ENCODE measurements around the gene PGBD5. TPM values are rescaled to one million over a fixed set of nuclear protein-coding genes. Genes with fewer than 3 reads are reported as not detected.

PGBD5 gene
- total RNA-seq, 1 donor from 2014 or later, result 16.2 TPM

DNA sequence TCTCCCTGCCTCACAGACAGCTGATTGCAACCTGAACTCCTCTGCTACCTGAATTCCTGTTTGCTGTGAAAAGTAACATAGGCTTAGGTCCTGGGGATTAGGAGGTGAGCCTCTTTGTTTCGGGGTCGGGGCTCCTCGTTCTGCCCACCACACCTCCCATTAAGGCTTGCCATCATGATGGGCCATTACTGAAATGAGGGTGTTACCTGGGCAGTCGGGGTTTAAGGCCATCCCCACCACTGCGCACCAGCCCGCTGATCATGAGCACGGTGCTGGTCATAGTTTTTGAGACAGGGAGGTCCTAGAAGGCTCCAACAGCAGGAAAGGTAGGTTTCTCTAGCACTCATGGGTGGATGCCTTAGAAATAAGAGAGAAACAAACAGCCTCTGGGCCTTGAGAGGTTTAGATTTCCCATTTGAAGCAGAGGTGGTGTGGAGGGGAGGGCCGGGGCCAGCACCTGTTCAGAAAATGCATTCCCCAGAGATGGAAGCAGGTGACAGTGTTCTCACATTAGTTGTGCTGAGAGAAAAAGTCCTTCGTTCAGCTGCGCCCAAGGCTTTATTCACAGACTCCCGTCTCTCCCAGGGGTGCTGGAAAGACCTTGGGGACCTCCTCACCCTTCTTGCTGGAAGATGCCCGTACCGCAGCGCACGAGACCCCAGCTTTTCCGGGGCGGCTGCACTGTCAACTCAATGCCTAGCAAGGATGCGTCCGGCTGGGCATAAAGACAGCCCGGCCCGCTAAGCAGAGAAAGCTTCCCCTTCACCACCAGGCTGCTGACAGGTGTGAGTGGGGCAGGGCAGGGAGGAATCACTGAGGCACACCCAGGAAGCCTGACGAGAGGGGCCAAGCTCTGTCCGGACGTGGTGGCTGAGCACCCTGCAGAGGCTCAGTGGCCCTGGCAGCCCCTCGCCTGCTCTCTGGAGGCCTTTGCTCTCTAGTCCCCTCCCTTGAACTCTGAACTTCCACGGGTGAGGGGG, 125.5 kb downstream of the PGBD5 start:
- H3K4me1 Mint-ChIP-seq (ENCODE audit: low read depth), result peaks cover 18% of the 10 kb centered on the region
- TF ChIP-seq, protein P1, sequence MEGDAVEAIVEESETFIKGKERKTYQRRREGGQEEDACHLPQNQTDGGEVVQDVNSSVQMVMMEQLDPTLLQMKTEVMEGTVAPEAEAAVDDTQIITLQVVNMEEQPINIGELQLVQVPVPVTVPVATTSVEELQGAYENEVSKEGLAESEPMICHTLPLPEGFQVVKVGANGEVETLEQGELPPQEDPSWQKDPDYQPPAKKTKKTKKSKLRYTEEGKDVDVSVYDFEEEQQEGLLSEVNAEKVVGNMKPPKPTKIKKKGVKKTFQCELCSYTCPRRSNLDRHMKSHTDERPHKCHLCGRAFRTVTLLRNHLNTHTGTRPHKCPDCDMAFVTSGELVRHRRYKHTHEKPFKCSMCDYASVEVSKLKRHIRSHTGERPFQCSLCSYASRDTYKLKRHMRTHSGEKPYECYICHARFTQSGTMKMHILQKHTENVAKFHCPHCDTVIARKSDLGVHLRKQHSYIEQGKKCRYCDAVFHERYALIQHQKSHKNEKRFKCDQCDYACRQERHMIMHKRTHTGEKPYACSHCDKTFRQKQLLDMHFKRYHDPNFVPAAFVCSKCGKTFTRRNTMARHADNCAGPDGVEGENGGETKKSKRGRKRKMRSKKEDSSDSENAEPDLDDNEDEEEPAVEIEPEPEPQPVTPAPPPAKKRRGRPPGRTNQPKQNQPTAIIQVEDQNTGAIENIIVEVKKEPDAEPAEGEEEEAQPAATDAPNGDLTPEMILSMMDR (IDR thresholded peaks at IDR 0.05; ENCODE audit: unreplicated experiment), result no peak
- H3K4me3 Mint-ChIP-seq (ENCODE audit: low read depth), result no peak overlapping the region
- H3K27ac Mint-ChIP-seq, result peak overlapping the region; percentile 74
- H3K27me3 Mint-ChIP-seq, result peaks cover 8% of the 10 kb centered on the region
- no peaks in the 10 kb centered on the region for H3K36me3 Mint-ChIP-seq (ENCODE audit: insufficient read depth)
- DNase-seq (ENCODE audit: low spot score, unreplicated experiment), result no peak
- peaks cover 4% of the 10 kb centered on the region for H3K9me3 Mint-ChIP-seq (ENCODE audit: low read depth)

DNA sequence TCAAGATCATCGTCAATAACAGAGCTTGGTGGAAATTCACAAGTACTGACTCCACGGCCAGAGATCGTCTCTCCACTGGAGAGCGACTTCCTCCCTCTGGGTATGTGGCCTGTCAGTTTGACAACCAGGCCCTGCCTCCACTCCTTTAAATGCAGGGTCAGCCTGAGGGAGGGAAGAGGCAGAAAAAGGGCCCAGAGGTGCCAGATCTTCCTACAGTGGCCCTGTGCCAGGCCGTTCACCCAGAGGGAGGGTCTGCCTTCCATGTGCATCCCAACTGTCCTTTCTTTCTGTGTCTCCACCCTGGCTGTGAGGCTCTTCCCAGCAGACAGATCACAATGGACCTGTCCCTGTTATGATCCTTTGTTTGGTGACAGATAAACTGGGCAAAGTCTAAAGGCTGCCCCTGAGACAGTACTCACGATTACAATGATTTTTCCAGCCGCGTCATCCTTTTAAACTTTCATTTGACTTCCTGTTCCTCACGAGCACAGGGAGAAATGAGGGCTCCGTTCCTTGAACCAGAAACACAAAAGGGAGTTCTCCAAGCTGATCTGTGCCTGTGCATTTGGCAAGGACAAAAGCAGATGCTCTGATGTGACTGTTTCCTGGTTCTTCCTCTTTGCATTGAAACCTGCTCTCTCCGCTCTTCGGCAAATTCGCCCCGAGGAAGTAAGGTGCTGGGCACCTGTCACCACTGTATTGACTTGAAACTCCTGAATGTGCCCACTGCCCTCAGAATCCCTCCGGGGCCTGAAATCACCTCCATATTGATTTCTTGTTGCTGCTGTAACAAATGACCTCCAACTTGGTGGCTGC, 126.7 kb downstream of the PGBD5 start:
- H3K4me3 Mint-ChIP-seq (ENCODE audit: low read depth), result peak overlapping the region; percentile 19

DNA sequence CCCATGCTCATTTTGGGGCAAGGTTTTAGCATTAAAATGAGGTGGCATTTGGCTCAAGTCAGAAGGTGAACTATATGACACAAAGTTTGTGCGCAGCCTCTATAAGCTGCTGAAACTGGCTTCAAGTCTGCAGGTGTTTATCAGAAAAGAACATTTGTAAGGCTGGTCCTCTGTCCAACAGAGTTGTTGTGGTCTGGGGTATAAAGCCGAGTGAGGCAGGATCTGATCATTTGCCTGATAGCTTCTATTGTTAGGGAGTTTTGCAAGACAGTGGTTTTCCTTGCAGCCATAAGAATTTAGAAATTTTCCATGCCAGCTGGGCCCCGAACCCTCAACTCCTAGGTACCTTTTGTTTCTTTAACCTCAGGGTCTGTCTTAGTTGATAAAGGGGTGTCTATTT, 130.8 kb downstream of the PGBD5 start:
- DNase-seq (ENCODE audit: low spot score, unreplicated experiment), result no peak
- Mint-ChIP-seq H3K9me3 (ENCODE audit: low read depth) (peaks cover 4% of the 10 kb centered on the region), H3K36me3 (ENCODE audit: insufficient read depth) (no peaks in the 10 kb centered on the region), H3K4me1 (ENCODE audit: low read depth) (peaks cover 12% of the 10 kb centered on the region), H3K27me3 (peaks cover 32% of the 10 kb centered on the region), H3K27ac (no peak overlapping the region), H3K4me3 (ENCODE audit: low read depth) (no peak overlapping the region)
- TF ChIP-seq, protein P1 (IDR thresholded peaks at IDR 0.05; ENCODE audit: unreplicated experiment), result no peak

More for the DNA sequence above, 126.7 kb downstream of the PGBD5 start:
- Mint-ChIP-seq H3K27me3 (peaks cover 10% of the 10 kb centered on the region), H3K36me3 (ENCODE audit: insufficient read depth) (no peaks in the 10 kb centered on the region), H3K27ac (peak overlapping the region; percentile 88), H3K4me1 (ENCODE audit: low read depth) (peaks cover 18% of the 10 kb centered on the region), H3K9me3 (ENCODE audit: low read depth) (peaks cover 4% of the 10 kb centered on the region)
- TF ChIP-seq, protein P1 (IDR thresholded peaks at IDR 0.05; ENCODE audit: unreplicated experiment), result no peak
- DNase-seq (ENCODE audit: low spot score, unreplicated experiment), result no peak

DNA sequence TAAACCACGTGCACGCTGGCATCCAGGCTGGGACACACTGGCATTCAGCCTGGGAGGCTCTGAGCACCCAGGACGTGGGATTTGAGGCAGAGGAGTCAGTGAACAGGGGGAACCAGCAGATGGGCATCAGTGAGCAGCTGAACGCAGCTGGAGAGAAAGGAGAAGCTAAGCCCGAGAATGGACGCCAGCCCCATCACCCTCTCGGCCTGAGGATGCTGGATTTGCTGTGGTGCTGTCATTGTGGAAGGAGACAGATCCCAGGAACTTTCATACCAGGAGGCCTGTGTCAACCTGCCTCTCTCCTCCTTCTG, 132.8 kb downstream of the PGBD5 start:
- no peaks in the 10 kb centered on the region for H3K36me3 Mint-ChIP-seq (ENCODE audit: insufficient read depth)
- peaks cover 4% of the 10 kb centered on the region for H3K9me3 Mint-ChIP-seq (ENCODE audit: low read depth)
- H3K4me1 Mint-ChIP-seq (ENCODE audit: low read depth), result no peaks in the 10 kb centered on the region
- TF ChIP-seq, protein P1 (IDR thresholded peaks at IDR 0.05; ENCODE audit: unreplicated experiment), result no peak
- no peak overlapping the region for H3K27ac Mint-ChIP-seq
- H3K27me3 Mint-ChIP-seq, result peaks cover 32% of the 10 kb centered on the region
- no peak overlapping the region for H3K4me3 Mint-ChIP-seq (ENCODE audit: low read depth)
- no peak for DNase-seq (ENCODE audit: low spot score, unreplicated experiment)

DNA sequence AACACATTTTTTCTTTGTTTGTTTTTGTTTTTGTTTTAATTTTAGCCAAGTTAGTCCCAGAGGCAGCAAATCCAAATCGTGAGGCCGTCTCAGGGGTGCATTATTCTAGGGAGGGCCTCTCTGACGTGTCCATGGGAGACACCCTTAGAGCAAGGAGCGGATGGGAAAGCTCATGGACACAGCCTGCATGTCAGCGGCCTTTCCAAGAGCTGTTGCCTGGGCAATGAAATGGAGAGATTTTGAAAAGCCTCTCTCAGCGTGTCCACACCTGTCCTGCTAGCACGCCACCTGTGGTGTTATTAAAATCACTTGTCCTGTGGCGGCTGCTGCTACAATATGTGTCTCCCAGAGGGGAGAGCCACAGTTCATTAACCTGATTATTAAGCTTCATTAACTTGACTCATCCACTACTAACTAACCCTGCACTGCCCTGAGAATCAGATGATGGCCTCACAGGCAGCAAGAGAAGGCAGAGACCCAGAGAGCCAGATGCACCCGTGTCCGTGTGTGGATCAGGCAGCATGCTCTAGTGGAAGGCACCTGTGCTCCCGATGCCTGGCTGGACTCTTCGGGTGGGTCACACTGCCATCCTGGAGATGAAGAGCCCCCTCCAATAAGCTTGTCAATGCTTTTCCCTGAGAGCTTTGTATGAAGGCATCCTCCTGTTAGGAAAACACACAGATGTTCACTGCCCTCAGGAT, 133.3 kb downstream of the PGBD5 start:
- Mint-ChIP-seq H3K27ac (no peak overlapping the region), H3K36me3 (ENCODE audit: insufficient read depth) (no peaks in the 10 kb centered on the region), H3K4me1 (ENCODE audit: low read depth) (no peaks in the 10 kb centered on the region), H3K4me3 (ENCODE audit: low read depth) (no peak overlapping the region), H3K27me3 (peaks cover 32% of the 10 kb centered on the region), H3K9me3 (ENCODE audit: low read depth) (peaks cover 4% of the 10 kb centered on the region)
- DNase-seq (ENCODE audit: low spot score, unreplicated experiment), result no peak
- TF ChIP-seq, protein P1 (IDR thresholded peaks at IDR 0.05; ENCODE audit: unreplicated experiment), result no peak
